CD4-positive, alpha-beta T cell (primary cell): ENCODE data around the gene AP3B1. TPM values are rescaled to one million over a fixed set of nuclear protein-coding genes. Genes with fewer than 3 reads are reported as not detected.

Source experiments
- ATAC-seq: fragments of 200-7000 bp; cut with Tn5 transposase; one replicate; pipeline ENCODE4 v1.10.0; 2022; ENCODE audit warnings: mild to moderate bottlenecking; ENCODE audit not compliant: poor library complexity
- CTCF ChIA-PET: fragments of 350-600 bp; sonication (Branson Sonifier 250); formaldehyde crosslinking; loops from one replicate; lab custom pipeline; 2021; ENCODE audit warnings: antibody characterized with exemption, inconsistent platforms; lab: Charles Lee
- POLR2A ChIA-PET: fragments of 350-600 bp; sonication (Branson Sonifier 250); formaldehyde crosslinking; loops from one replicate; lab custom pipeline; 2021; ENCODE audit warnings: antibody characterized with exemption, inconsistent platforms; lab: Charles Lee
- DNase-seq, 14 experiments: peaks; one replicate each; pipeline ENCODE4 v3.0.0-alpha.2; 2013 to 2020; ENCODE audit warnings: mixed read lengths in 2 of 14
- H3K27ac ChIP-seq, 2 donors: one replicate each; pipeline versions ENCODE4 v1.5.1 to v1.7.0; 2013; ENCODE audit warnings: low read length in 2 of 2, low read depth in 1 of 2, mild to moderate bottlenecking in 1 of 2
- H3K27me3 ChIP-seq, 2 experiments: 1 replicate in 1 of 2; 2 replicates in 1 of 2; pipeline versions ENCODE4 v1.6.1 to v1.7.0; 2013; ENCODE audit warnings: low read length in 2 of 2, control low read depth in 1 of 2, mild to moderate bottlenecking in 1 of 2, moderate library complexity in 1 of 2; ENCODE audit not compliant: insufficient read depth in 2 of 2, control insufficient read depth in 1 of 2
- H3K36me3 ChIP-seq: one replicate; pipeline ENCODE4 v1.6.1; 2013; ENCODE audit warnings: low read length, control low read depth; ENCODE audit not compliant: insufficient read depth
- H3K4me1 ChIP-seq: one replicate; pipeline ENCODE4 v1.6.1; 2013; ENCODE audit warnings: low read length, control low read depth; ENCODE audit not compliant: insufficient read depth
- H3K4me3 ChIP-seq: one replicate; pipeline ENCODE4 v1.5.1; 2013; ENCODE audit warnings: mild to moderate bottlenecking, low read length, moderate library complexity
- H3K9me3 ChIP-seq, 2 experiments: 1 replicate in 1 of 2; 2 replicates in 1 of 2; pipeline versions ENCODE4 v1.6.1 to v1.7.0; 2013; ENCODE audit warnings: low read length in 2 of 2, mild to moderate bottlenecking in 2 of 2, control low read depth in 1 of 2, moderate library complexity in 1 of 2; ENCODE audit not compliant: control insufficient read depth in 1 of 2, insufficient read depth in 1 of 2
- H3K27ac Mint-ChIP-seq: one replicate; pipeline ENCODE4 v1.8.0; 2020; ENCODE audit warnings: mixed read lengths
- H3K27me3 Mint-ChIP-seq: one replicate; pipeline ENCODE4 v1.8.0; 2021; ENCODE audit warnings: mixed read lengths
- H3K36me3 Mint-ChIP-seq: one replicate; pipeline ENCODE4 v1.8.0; 2021; ENCODE audit warnings: low read depth, mixed read lengths
- H3K4me1 Mint-ChIP-seq: one replicate; pipeline ENCODE4 v1.8.0; 2021; ENCODE audit warnings: low read depth, mixed read lengths
- H3K4me3 Mint-ChIP-seq: one replicate; pipeline ENCODE4 v1.8.0; 2020; ENCODE audit warnings: mild to moderate bottlenecking, mixed read lengths
- H3K9me3 Mint-ChIP-seq: one replicate; pipeline ENCODE4 v1.8.0; 2020; ENCODE audit warnings: mixed read lengths
- CTCF ChIP-seq: fragments of 200-600 bp; IDR thresholded peaks from one replicate; pipeline ENCODE4 v1.8.0; 2022; ENCODE audit warnings: antibody characterized with exemption, mild to moderate bottlenecking
- intact Hi-C, 2 experiments: fragments of 100-400 bp; cut with DNase I in 1 of 2; cut with micrococcal nuclease in 1 of 2; formaldehyde crosslinking; loops; one replicate each; pipeline versions ENCODE4 v1.15.1 to v1.9.0; 2023 to 2025; cut with DNase I, micrococcal nuclease
- total RNA-seq, 174 experiments: library from RNA in 2 of 174; stranded (reverse) in 2 of 174; gene quantifications; one replicate each; pipeline ENCODE4 v1.2.3 and lab custom pipeline; 2021 to 2026

Gene AP3B1
- total RNA-seq, 2 experiments from 2014 or later: 24.5 to 24.6 TPM

DNA sequence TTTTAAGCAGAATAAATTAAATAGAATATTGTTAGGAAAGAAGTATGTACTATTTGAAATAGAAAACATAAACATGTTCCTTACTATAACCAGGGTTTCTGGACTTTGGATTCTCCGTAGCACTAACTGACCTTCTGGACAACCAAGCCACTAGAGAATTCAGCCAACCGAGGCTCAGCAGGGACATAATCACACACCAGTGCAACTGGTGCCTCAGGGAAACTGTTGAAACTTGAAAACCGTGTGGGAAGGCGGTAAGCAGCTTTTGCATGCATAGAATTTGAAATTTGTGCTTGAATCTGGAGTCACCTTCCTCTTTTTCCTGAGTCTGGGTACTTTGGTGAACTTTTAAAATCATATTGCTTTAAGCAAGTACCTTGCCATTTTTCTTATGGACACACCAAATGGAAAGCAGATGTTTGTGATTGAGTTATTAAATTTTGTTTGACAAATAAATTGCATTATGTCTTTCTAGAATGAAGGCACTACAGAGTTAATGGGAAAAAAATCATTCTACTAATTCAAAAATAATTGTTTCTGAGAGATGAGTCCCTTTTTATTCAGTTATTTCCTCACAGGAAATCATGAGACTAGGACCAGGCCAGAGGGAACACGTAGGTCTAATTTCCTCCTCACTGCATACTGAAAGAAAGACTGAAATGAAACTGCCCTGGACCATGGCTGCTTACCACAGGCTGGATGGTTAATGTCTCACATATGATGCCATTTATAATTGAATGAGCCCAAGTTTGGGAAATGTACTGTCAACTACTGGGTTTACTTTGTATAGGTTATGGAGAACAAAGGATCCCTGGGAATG, 45.3 kb upstream of the AP3B1 start:
- Mint-ChIP-seq H3K4me3 (no peak overlapping the region), H3K27ac (no peak overlapping the region), H3K36me3 (no peaks in the 10 kb centered on the region), H3K27me3 (peaks cover 17% of the 10 kb centered on the region), H3K9me3 (peaks cover 9% of the 10 kb centered on the region), H3K4me1 (no peaks in the 10 kb centered on the region)
- Histone ChIP-seq H3K4me3 (no peak overlapping the region), H3K4me1 (no peaks in the 10 kb centered on the region), H3K27ac (no peak overlapping the region), H3K36me3 (no peaks in the 10 kb centered on the region), H3K9me3 (peaks cover 0 to 10% of the 10 kb centered on the region in 2 experiments), H3K27me3 (no peaks in the 10 kb centered on the region)
- intact Hi-C loops: no loop called here
- DNase-seq (no peak), ATAC-seq (no peak)
- no peak for TF ChIP-seq CTCF
- ChIA-PET CTCF (interaction anchor here (0.6 kb wide), 1 partner anchor 154 kb away, joined by 3 read pairs; no protein-coding TSS in a partner anchor), POLR2A (no interaction called here)

GRCh38 chr5:78336698-78337097, 42.2 kb upstream of the AP3B1 start:
- Mint-ChIP-seq H3K36me3 (no peaks in the 10 kb centered on the region), H3K4me1 (no peaks in the 10 kb centered on the region), H3K27me3 (peaks cover 23% of the 10 kb centered on the region), H3K27ac (no peak overlapping the region), H3K9me3 (peaks cover 9% of the 10 kb centered on the region), H3K4me3 (no peak overlapping the region)
- DNase-seq (no peak), ATAC-seq (no peak)
- H3K36me3 ChIP-seq: no peaks in the 10 kb centered on the region
- H3K27me3 ChIP-seq: no peaks in the 10 kb centered on the region
- ChIA-PET CTCF (no interaction called here), POLR2A (no interaction called here)
- peaks cover 0 to 10% of the 10 kb centered on the region in 2 experiments for H3K9me3 ChIP-seq
- no peak for TF ChIP-seq CTCF
- H3K4me3 ChIP-seq: no peak overlapping the region
- H3K4me1 ChIP-seq: no peaks in the 10 kb centered on the region
- H3K27ac ChIP-seq: no peak overlapping the region
- intact Hi-C loops: no loop called here

- H3K36me3 Mint-ChIP-seq: no peaks in the 10 kb centered on the region
- H3K4me1 Mint-ChIP-seq: no peaks in the 10 kb centered on the region
- POLR2A ChIA-PET: no interaction called here
- Histone ChIP-seq H3K4me3 (no peak overlapping the region), H3K36me3 (no peaks in the 10 kb centered on the region), H3K9me3 (peaks cover 0 to 10% of the 10 kb centered on the region in 2 experiments), H3K27ac (no peak overlapping the region), H3K27me3 (no peaks in the 10 kb centered on the region), H3K4me1 (no peaks in the 10 kb centered on the region)
- intact Hi-C loops: no loop called here
- CTCF ChIA-PET: interaction anchor here (1.2 kb wide), 1 partner anchor 36 kb away, joined by 3 read pairs; no protein-coding TSS in a partner anchor
- H3K27me3 Mint-ChIP-seq: peaks cover 27% of the 10 kb centered on the region
- no peak overlapping the region for H3K27ac Mint-ChIP-seq
- TF ChIP-seq CTCF: no peak
- ATAC-seq: no peak
- peaks cover 9% of the 10 kb centered on the region for H3K9me3 Mint-ChIP-seq
- H3K4me3 Mint-ChIP-seq: no peak overlapping the region
- DNase-seq: no peak
Observed at GRCh38 chr5:78335976-78336375, 41.5 kb upstream of the AP3B1 start.
